Measurements from ENCODE around the gene RRN3.
"Not testable (repeated sequence)": the region's sequence is repeated elsewhere in the genome, so short reads cannot be mapped to it uniquely, and the experiment has no call there.

Gene RRN3

DNA sequence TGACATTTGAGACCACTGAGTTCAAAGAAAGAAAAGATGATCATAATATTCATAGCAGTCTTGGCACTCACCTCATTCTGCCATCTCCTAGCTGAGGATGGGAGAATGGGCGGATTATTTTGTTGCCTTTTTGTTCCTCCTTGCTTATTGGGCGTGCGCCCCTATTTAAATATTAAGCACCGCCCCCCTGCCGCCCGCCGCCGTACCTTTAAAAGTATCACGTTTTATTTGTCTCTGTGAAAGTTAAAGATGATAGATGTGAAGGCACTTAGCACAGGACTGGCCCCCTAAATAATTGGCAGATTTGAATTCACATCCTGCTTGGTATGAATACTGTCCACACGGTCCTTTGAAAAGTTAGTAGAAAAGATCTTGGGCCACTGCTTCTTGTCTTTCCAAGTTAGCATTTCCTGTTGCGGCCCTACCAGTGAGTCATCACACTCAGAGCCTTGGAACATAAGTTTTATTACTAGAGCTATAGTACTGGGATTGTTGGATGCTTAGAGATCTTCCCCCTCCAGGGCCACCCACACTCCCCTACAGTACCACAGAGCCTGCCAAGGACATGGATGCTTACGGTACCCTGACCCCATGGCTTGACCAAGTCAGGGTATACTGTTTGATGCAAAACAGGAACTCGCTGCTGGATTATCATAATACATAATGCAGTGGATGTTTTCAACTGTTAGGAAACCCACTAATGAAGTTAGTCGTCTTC, 68.7 kb downstream of the RRN3 start:
- not testable (repeated sequence) for DNase-seq

DNA sequence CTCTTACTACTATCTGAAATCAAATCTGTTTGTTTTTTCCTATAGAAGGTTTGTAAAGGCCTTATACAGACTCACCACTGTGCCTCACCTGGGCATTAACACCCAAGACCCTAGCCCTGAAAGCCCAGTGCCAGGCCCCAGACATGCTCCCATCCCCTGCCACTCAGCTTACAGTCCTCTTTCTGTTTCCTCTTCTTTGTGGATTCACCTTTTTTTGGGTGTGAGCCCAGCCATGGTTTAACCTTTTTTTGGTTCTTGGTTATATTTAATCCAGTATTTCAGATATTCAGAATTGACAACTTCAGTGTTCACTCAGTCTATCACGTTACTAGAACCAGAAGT, 69.2 kb downstream of the RRN3 start:
- DNase-seq = not testable (repeated sequence)

DNA sequence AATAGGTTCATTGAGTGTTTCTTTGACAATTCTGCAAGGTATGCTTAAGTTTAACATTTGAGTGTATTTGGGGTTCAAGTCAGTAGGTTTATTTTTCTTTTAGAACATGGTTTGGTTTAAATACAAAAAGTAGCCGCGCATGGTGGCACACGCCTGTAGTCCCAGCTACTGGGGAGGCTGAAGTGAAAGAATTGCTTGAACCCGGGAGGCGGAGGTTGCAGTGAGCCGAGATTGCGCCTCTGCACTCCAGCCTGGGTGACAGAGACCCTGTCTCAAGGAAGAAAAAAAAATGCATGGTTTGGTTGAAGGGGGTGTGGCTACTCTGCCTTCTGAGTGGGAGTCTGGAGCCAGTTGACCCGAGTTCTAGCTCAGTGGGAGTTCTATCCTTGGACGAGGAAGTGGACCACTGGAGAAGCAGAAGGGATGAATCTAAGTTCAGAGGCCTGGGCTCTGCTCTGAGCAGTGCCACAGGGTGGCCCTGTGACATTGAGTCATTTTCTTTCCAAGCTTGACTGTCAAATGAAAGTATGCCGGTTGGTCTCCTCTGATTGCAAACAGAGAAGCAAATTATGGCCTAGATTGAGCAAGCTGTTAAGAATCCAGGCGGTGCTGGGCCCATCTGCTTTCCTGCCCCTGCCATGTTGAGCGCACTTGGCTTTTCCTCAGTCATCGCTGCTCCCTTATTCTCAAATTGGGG, 70.5 kb downstream of the RRN3 start:
- DNase-seq = not testable (repeated sequence)

DNA sequence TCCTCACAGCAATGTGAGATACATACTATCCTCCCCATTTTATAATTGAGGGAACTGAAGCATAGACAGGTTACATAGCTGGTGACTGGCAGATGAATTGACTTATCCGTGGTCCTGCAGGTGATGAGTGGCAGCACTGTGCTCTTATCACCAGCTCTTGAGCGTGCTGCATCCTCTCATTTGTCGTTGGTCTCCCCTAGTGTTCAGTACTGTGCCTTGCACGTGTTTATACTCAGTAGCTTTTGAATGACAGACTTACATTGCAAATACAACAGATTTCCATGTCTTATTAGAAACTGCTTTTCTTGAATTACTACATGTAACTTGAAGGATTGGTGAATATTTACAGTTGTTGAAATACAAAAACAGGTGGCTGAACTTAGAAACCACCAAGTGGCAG, 71.9 kb downstream of the RRN3 start:
- peak; percentile 44 to 63 for DNase-seq

DNA sequence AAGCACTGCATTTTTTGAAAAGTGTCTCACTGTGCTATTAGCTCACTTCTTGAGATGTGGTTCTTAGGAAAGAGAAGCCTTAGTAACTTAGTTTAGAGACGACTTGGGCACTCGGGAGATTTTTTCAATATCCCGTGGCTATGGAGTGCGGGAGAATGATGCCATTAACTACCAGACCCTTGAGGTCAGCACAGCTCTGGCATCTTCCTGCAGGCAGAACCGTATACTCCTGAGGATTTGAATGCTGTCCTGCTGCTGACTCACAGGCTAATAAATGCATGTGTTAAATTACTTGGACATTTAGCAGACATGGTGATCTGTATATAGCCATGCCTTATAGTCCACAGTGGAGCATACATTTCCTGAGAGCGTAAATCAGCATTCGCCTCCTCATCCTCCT, 72.6 kb downstream of the RRN3 start:
- DNase-seq = not testable (repeated sequence)

DNA sequence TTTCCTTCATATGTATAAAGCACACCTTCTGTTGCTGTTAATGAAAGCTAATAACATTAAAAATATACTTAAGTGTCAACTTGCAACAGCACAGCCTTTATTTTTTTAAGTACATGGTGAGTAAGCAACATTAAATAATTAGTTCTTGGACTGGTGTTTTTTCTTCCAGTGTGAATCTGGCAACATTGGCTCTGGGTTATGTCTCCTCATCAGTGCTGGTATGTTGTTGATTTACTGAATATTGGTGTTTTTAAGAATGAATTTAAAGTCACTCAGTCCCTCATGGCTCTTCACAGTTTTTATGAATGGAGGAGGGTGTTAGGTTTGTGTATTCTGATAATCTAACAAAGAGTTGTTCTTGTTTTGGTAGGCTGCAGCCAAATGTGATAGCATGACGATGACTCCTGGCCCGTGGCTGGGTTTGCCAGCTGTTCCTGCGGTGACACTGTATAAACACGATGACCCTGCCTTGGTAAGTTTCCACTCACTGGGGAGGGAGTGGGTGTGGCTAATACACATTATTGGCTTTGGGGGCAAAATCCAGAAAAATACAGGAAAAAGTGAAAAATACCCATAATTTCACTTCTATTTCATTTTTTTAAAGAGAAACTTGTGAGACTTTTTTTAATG, 77.0 kb downstream of the RRN3 start:
- not testable (repeated sequence) for DNase-seq

DNA sequence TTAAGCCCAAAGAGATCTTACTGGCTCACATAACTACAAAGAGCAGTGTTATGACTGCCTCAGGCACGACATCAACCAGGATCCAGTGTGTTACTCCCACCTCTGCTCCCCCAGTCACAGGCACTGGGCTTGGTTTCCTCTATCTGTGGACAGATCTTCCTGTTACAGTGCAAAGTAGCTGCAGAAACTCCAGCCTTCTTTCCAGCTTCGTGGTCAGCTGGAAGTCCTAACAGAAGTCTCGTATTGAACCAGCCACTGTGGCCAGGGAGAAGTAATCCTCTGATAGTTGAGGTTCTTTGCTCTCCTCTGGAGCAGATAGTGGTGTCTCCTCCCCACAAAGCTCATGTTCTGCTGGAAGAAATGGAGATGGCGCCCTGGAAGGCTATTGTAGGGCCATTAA, 77.7 kb downstream of the RRN3 start:
- not testable (repeated sequence) for DNase-seq

DNA sequence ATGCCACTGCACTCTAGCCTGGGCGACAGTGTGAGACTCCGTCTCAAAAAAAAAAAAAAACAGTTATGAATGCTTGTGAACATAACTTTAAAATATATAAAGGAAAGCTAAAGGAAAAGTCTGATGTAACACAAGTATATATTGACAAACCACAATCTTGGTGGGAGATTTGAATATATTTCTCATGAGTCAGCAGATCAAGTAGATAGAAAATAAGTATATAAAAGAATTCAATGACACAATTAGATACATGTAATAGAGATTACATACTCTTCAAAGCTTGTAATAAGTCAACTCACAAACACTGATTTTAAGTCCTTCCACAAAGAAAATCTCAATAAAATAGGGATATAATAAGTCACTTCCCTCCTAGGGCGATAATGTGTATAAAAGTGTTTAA, 78.4 kb downstream of the RRN3 start:
- DNase-seq = not testable (repeated sequence)

DNA sequence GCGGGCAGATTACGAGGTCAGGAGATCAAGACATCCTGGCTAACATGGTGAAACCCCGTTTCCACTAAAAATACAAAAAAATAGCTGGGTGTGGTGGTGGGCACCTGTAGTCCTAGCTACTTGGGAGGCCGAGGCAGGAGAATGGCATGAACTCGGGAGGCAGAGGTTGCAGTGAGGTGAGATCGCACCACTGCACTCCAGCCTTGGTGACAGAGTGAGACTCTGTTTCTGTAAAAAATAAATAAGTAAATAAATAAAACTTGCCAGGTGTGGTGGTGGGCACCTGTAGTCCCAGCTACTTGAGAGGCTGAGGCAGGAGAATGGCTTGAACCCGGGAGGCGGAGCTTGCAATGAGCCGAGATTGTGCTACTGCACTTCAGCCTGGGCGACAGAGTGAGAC, 81.1 kb downstream of the RRN3 start:
- not testable (repeated sequence) for DNase-seq
